HepG2 (cell line): ENCODE measurements around the gene ORC3. TPM values are rescaled to one million over a fixed set of nuclear protein-coding genes. Genes with fewer than 3 reads are reported as not detected.

ENCODE experiments used
- CCDC6 ChIP-seq: sonication (generic); formaldehyde crosslinking; IDR thresholded peaks from 2 replicates; pipeline ENCODE4 v1.8.1; 2022; ENCODE audit warnings: mild to moderate bottlenecking, missing genetic modification reagents, moderate library complexity
- CEBPB ChIP-seq: IDR thresholded peaks from 2 replicates; pipeline ENCODE4 v1.6.1; 2011; ENCODE audit warnings: low read depth, low read length, improper control_type of control experiment, borderline replicate concordance
- FOXA1 ChIP-seq, 2 experiments: fragments of 450-650 bp in 1 of 2; sonication (generic) in 1 of 2; formaldehyde crosslinking in 1 of 2; IDR thresholded peaks; 2 replicates each; pipeline versions ENCODE4 v1.4.0 to v1.6.1; 2016 to 2020; ENCODE audit warnings: missing genetic modification reagents in 1 of 2
- GATAD1 ChIP-seq: IDR thresholded peaks from 2 replicates; pipeline ENCODE4 v1.6.1; 2016; ENCODE audit warnings: missing genetic modification reagents, missing compliant biosample characterization
- HMGA1 ChIP-seq: sonication (generic); formaldehyde crosslinking; conservative IDR thresholded peaks from 2 replicates; pipeline ENCODE4 v1.4.0; 2020; ENCODE audit warnings: missing genetic modification reagents
- ISX ChIP-seq: sonication (generic); formaldehyde crosslinking; conservative IDR thresholded peaks from 2 replicates; pipeline ENCODE4 v1.5.0; 2020; ENCODE audit warnings: missing genetic modification reagents
- NCOR1 ChIP-seq: fragments of 200-600 bp; sonication (generic); IDR thresholded peaks from 2 replicates; pipeline ENCODE4 v1.7.0; 2017; ENCODE audit warnings: antibody characterized with exemption, low read length, borderline replicate concordance
- NFIC ChIP-seq: IDR thresholded peaks from 2 replicates; pipeline ENCODE4 v1.6.1; 2012; ENCODE audit warnings: mild to moderate bottlenecking, low read length, inconsistent platforms
- NFRKB ChIP-seq: fragments of 450-650 bp; IDR thresholded peaks from 2 replicates; pipeline ENCODE4 v1.6.1; 2017
- PITX1 ChIP-seq: sonication (generic); formaldehyde crosslinking; IDR thresholded peaks from 2 replicates; pipeline ENCODE4 v1.5.1; 2020; ENCODE audit warnings: mild to moderate bottlenecking, missing genetic modification reagents
- POLR2A ChIP-seq, 2 experiments: IDR thresholded peaks; 2 replicates each; pipeline ENCODE4 v1.6.1; 2011; ENCODE audit warnings: low read depth in 2 of 2, low read length in 2 of 2, mild to moderate bottlenecking in 1 of 2, moderate library complexity in 1 of 2; ENCODE audit not compliant: insufficient read depth in 1 of 2
- RARG ChIP-seq: sonication (generic); formaldehyde crosslinking; IDR thresholded peaks from 2 replicates; pipeline ENCODE4 v1.4.0; 2020; ENCODE audit warnings: low read depth, mild to moderate bottlenecking, missing genetic modification reagents
- TMF1 ChIP-seq: sonication (generic); formaldehyde crosslinking; IDR thresholded peaks from 2 replicates; pipeline ENCODE4 v1.8.1; 2022; ENCODE audit warnings: low read depth, missing genetic modification reagents
- YEATS4 ChIP-seq: sonication (generic); formaldehyde crosslinking; IDR thresholded peaks from 2 replicates; pipeline ENCODE4 v1.4.0; 2020; ENCODE audit warnings: missing genetic modification reagents, borderline replicate concordance
- ZBTB1 ChIP-seq: sonication (generic); formaldehyde crosslinking; IDR thresholded peaks from 2 replicates; pipeline ENCODE4 v1.4.0; 2020; ENCODE audit warnings: missing genetic modification reagents, borderline replicate concordance
- ZC3H13 ChIP-seq: sonication (generic); formaldehyde crosslinking; IDR thresholded peaks from 2 replicates; pipeline ENCODE4 v1.8.1; 2023; ENCODE audit warnings: mild to moderate bottlenecking, missing genetic modification reagents, moderate library complexity
- ZNF17 ChIP-seq: sonication (generic); formaldehyde crosslinking; IDR thresholded peaks from 2 replicates; pipeline ENCODE4 v1.5.0; 2020; ENCODE audit warnings: mild to moderate bottlenecking, missing genetic modification reagents
- ZNF232 ChIP-seq: sonication (generic); formaldehyde crosslinking; IDR thresholded peaks from 2 replicates; pipeline ENCODE4 v1.4.0; 2020; ENCODE audit warnings: missing genetic modification reagents, borderline replicate concordance
- ZNF768 ChIP-seq: sonication (generic); formaldehyde crosslinking; IDR thresholded peaks from 2 replicates; pipeline ENCODE4 v1.4.0; 2020; ENCODE audit warnings: missing genetic modification reagents
- ZNF816 ChIP-seq: sonication (generic); formaldehyde crosslinking; IDR thresholded peaks from 2 replicates; pipeline ENCODE4 v1.8.0; 2022; ENCODE audit warnings: missing genetic modification reagents, mild to moderate bottlenecking, borderline replicate concordance
- ZNF891 ChIP-seq: sonication (generic); formaldehyde crosslinking; IDR thresholded peaks from 2 replicates; pipeline ENCODE4 v1.5.0; 2020; ENCODE audit warnings: mild to moderate bottlenecking, missing genetic modification reagents
- polyA plus RNA-seq, 8 experiments: library from polyadenylated mRNA; depleted of rRNA in 3 of 8; stranded (reverse) in 7 of 8; unstranded in 1 of 8; fragments of >200 nt; fragmentation: Illumina TruSeq in 4 of 8; extraction: Trizol in 4 of 8; gene quantifications; 2 replicates each; pipeline versions ENCODE4 v1.2.1 to v1.2.3, GENCODE V29; 2011 to 2016; ENCODE audit warnings: low read depth in 4 of 8, missing spikeins in 1 of 8, mixed read lengths in 1 of 8; ENCODE audit not compliant: insufficient read depth in 1 of 8
- total RNA-seq, 5 experiments: library from RNA; depleted of rRNA; stranded (reverse); fragments of >200 nt; fragmentation: Illumina TruSeq; extraction: Trizol; gene quantifications; 2 replicates each; pipeline ENCODE4 v1.2.3, GENCODE V29; 2016; ENCODE audit warnings: low read depth in 1 of 5
- TF ChIP-seq, protein P1 (sequence below): sonication (generic); formaldehyde crosslinking; IDR thresholded peaks from 2 replicates; pipeline ENCODE4 v1.8.1; 2023; ENCODE audit warnings: mild to moderate bottlenecking, moderate library complexity, missing genetic modification reagents
- TF ChIP-seq, protein P2 (sequence below), 2 experiments: fragments of 450-650 bp in 1 of 2; sonication (generic) in 1 of 2; formaldehyde crosslinking; IDR thresholded peaks; 2 replicates each; pipeline versions ENCODE4 v1.5.0 to v1.8.0; 2020 to 2022; ENCODE audit warnings: mild to moderate bottlenecking in 1 of 2, missing genetic modification reagents in 1 of 2
- TF ChIP-seq, protein P3 (sequence below): sonication (generic); formaldehyde crosslinking; conservative IDR thresholded peaks from 2 replicates; pipeline ENCODE4 v1.4.0; 2020; ENCODE audit warnings: missing genetic modification reagents
- TF ChIP-seq, protein P4 (sequence below): sonication (generic); formaldehyde crosslinking; IDR thresholded peaks from 2 replicates; pipeline ENCODE4 v1.4.0; 2020; ENCODE audit warnings: mild to moderate bottlenecking, missing genetic modification reagents
- TF ChIP-seq, protein P5 (sequence below): sonication (generic); formaldehyde crosslinking; IDR thresholded peaks from 2 replicates; pipeline ENCODE4 v1.9.0; 2022; ENCODE audit warnings: low read depth, missing genetic modification reagents

Gene ORC3
- total and polyA plus RNA-seq, 2 of the 13 experiments (the other 11 are each of a cell fraction or from before 2014, with no cell fraction given) = 21.8 to 43.5 TPM

DNA sequence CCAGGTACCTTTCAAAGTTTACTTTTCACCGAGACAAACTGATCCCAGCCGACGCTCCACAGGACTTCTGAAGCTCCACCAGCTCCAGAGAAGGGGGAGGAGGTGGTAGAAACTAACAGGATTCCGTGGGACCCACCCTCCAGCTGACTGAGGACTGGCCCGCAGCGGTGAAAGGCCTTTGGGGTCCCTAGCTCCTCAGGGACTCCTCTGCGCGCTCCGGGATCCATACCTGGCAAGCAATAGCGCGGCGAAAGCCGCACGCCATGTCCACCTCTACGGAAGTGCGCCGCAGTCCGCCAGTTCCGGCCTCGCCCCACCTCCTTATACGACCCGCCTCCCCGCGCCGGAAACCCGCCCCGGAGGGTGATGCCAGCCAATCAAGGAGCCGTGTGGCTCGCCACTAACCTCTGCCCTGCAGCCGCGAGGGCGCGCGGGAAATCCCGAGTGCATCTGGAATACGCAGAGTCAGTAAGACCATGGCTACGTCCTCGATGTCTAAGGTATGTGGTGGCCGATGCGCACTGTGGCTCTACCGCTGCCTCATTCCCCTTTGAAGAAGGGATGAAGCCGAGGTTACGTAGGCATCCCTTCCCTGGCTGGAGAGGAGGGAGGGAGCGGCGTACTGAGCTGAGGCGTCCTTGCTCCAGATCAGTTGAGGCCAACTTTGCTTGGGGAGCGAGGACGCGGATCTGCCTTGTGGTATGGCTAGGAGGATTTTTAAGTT lies at the start of gene ORC3, which contains the start of gene RARS2 (continued):
- TF ChIP-seq, protein P1, sequence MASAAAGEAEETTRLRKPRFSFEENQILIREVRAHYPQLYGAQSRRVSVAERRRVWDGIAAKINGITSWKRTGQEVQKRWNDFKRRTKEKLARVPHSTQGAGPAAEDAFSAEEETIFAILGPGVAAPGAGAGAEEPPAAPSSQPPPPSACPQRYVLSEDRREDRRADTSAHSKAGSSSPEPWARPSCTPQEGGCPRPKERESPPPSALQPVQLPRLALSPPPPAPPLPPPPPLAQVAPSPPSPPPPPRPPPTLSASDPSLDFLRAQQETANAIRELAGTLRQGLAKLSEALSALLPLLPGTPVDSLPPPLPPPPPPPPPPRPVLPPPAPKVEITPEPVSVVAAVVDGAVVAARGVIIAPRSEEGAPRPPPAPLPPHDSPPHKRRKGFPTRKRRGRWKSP (CRISPR knock-in tag) = peak; percentile 86; the same call in 1 of the 2 replicates
- peak; percentile 93; the same call in 1 of the 2 replicates for TF ChIP-seq YEATS4 (CRISPR knock-in tag)
- TF ChIP-seq ZNF816 (CRISPR knock-in tag) = no peak
- TF ChIP-seq, protein P2, sequence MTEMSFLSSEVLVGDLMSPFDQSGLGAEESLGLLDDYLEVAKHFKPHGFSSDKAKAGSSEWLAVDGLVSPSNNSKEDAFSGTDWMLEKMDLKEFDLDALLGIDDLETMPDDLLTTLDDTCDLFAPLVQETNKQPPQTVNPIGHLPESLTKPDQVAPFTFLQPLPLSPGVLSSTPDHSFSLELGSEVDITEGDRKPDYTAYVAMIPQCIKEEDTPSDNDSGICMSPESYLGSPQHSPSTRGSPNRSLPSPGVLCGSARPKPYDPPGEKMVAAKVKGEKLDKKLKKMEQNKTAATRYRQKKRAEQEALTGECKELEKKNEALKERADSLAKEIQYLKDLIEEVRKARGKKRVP (CRISPR knock-in tag; IDR thresholded peaks at IDR 0.05) = peak in 1 of 2 experiments; percentile 59; a peak in 1 of 4 replicates
- no peak for TF ChIP-seq TMF1 (CRISPR knock-in tag)
- no peak for TF ChIP-seq CEBPB
- TF ChIP-seq NFRKB = no peak
- TF ChIP-seq FOXA1 (IDR thresholded peaks at IDR 0.05) = no peak
- peak; percentile 50 for TF ChIP-seq FOXA1 (CRISPR knock-in tag; IDR thresholded peaks at IDR 0.05)
- no peak; the same call in 1 of the 2 replicates for TF ChIP-seq ZC3H13 (CRISPR knock-in tag)
- TF ChIP-seq, protein P3, sequence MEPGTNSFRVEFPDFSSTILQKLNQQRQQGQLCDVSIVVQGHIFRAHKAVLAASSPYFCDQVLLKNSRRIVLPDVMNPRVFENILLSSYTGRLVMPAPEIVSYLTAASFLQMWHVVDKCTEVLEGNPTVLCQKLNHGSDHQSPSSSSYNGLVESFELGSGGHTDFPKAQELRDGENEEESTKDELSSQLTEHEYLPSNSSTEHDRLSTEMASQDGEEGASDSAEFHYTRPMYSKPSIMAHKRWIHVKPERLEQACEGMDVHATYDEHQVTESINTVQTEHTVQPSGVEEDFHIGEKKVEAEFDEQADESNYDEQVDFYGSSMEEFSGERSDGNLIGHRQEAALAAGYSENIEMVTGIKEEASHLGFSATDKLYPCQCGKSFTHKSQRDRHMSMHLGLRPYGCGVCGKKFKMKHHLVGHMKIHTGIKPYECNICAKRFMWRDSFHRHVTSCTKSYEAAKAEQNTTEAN (CRISPR knock-in tag) = 0 out of 2 replicates have a peak, but pooled peaks have one; percentile 56
- no peak for TF ChIP-seq HMGA1 (CRISPR knock-in tag)
- no peak for TF ChIP-seq ZBTB1 (CRISPR knock-in tag)
- TF ChIP-seq, protein P4, sequence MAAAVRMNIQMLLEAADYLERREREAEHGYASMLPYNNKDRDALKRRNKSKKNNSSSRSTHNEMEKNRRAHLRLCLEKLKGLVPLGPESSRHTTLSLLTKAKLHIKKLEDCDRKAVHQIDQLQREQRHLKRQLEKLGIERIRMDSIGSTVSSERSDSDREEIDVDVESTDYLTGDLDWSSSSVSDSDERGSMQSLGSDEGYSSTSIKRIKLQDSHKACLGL (CRISPR knock-in tag) = peak; percentile 64
- no peak for TF ChIP-seq ZNF17
- TF ChIP-seq RARG (CRISPR knock-in tag) = no peak
- TF ChIP-seq POLR2A (IDR thresholded peaks at IDR 0.05; ENCODE audit: insufficient read depth in 1 of 2, low read depth in 2 of 2, low read length in 2 of 2) = peak; percentile 87 to 96
- TF ChIP-seq, protein P5, sequence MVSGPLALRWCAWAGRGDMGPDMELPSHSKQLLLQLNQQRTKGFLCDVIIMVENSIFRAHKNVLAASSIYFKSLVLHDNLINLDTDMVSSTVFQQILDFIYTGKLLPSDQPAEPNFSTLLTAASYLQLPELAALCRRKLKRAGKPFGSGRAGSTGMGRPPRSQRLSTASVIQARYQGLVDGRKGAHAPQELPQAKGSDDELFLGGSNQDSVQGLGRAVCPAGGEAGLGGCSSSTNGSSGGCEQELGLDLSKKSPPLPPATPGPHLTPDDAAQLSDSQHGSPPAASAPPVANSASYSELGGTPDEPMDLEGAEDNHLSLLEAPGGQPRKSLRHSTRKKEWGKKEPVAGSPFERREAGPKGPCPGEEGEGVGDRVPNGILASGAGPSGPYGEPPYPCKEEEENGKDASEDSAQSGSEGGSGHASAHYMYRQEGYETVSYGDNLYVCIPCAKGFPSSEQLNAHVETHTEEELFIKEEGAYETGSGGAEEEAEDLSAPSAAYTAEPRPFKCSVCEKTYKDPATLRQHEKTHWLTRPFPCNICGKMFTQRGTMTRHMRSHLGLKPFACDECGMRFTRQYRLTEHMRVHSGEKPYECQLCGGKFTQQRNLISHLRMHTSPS = no peak
- 0 out of 2 replicates have a peak, but pooled peaks have one; percentile 66 for TF ChIP-seq ZNF232 (CRISPR knock-in tag)
- no peak for TF ChIP-seq ISX (CRISPR knock-in tag)
- TF ChIP-seq CCDC6 (CRISPR knock-in tag) = no peak
- TF ChIP-seq ZNF768 (CRISPR knock-in tag) = peak; percentile 57; the same call in 1 of the 2 replicates
- no peak for TF ChIP-seq NFIC
- peak; percentile 71; the same call in 1 of the 2 replicates for TF ChIP-seq ZNF891 (CRISPR knock-in tag)
- TF ChIP-seq PITX1 = no peak
- 0 out of 2 replicates have a peak, but pooled peaks have one; percentile 14 for TF ChIP-seq NCOR1
- TF ChIP-seq GATAD1 (CRISPR knock-in tag) = peak; percentile 96
